SU-DHL-6 (cell line): ENCODE data around the gene PCDHB14.
"Not testable (repeated sequence)": the region's sequence is repeated elsewhere in the genome, so short reads cannot be mapped to it uniquely, and the experiment has no call there.

Experiments used
- H2AFZ ChIP-seq: fragments of 200-600 bp; sonication (generic); 2 replicates; pipeline ENCODE4 v1.6.1; 2014; ENCODE audit warnings: low read depth, mild to moderate bottlenecking, moderate library complexity, mixed read lengths, antibody characterized with exemption, low read length; ENCODE audit not compliant: severe bottlenecking
- H3F3A ChIP-seq: fragments of 200-600 bp; shearing (Covaris generic); 2 replicates; pipeline ENCODE4 v1.6.0; 2016; ENCODE audit warnings: antibody characterized with exemption, mild to moderate bottlenecking; ENCODE audit not compliant: insufficient read depth
- H3K27ac ChIP-seq: fragments of 200-600 bp; sonication (generic); 2 replicates; pipeline ENCODE4 v1.5.1; 2016; ENCODE audit warnings: low read depth, mild to moderate bottlenecking, low read length, moderate library complexity, mixed read lengths
- H3K27me3 ChIP-seq: fragments of 200-600 bp; sonication (generic), shearing (Covaris generic); 2 replicates; pipeline ENCODE4 v1.6.0; 2014; ENCODE audit warnings: mild to moderate bottlenecking, low read length
- H3K36me3 ChIP-seq: fragments of 200-600 bp; sonication (generic); 2 replicates; pipeline ENCODE4 v1.6.1; 2014; ENCODE audit warnings: mild to moderate bottlenecking, low read length, mixed read lengths
- H3K4me2 ChIP-seq: fragments of 300-600, 200-600 bp; shearing (Covaris generic), sonication (generic); 2 replicates; pipeline ENCODE4 v1.6.0; 2014; ENCODE audit warnings: low read length, low read depth, mild to moderate bottlenecking; ENCODE audit not compliant: poor library complexity, severe bottlenecking
- H3K4me3 ChIP-seq: fragments of 200-600 bp; sonication (generic); 2 replicates; pipeline ENCODE4 v1.5.1; 2014; ENCODE audit warnings: antibody characterized with exemption, low read length, mild to moderate bottlenecking, mixed read lengths; ENCODE audit not compliant: insufficient read depth, poor library complexity, severe bottlenecking
- H3K79me2 ChIP-seq: fragments of 200-600 bp; sonication (generic); 2 replicates; pipeline ENCODE4 v1.6.1; 2014; ENCODE audit warnings: mild to moderate bottlenecking, low read length, moderate library complexity; ENCODE audit not compliant: insufficient read depth
- H3K9ac ChIP-seq: fragments of 200-600 bp; sonication (generic); 2 replicates; pipeline ENCODE4 v1.7.0; 2014; ENCODE audit warnings: mild to moderate bottlenecking, low read length
- H3K9me2 ChIP-seq: fragments of 200-600 bp; sonication (generic); replicated peaks from 2 replicates; pipeline ENCODE4 v1.6.1; 2014; ENCODE audit warnings: low read length; ENCODE audit not compliant: insufficient read depth
- H3K9me3 ChIP-seq: fragments of 200-600 bp; sonication (generic); 2 replicates; pipeline ENCODE4 v1.6.1; 2014; ENCODE audit warnings: low read length, mixed read lengths; ENCODE audit not compliant: insufficient read depth
- H4K20me1 ChIP-seq: fragments of 200-600 bp; sonication (generic); 2 replicates; pipeline ENCODE4 v1.6.1; 2014; ENCODE audit warnings: low read depth, mild to moderate bottlenecking, antibody characterized with exemption, low read length, moderate library complexity, mixed read lengths

The PCDHB14 gene

GRCh38 chr5:141213656-141214339 is 9.3 kb upstream of the PCDHB14 start, which contains the start of gene PCDHB13:
Gene PCDHB13 (plus strand): TSS chr5:141213919. CDS start chr5:141214124, 205 bp downstream.
- not testable (repeated sequence) for H3K27me3 ChIP-seq, H3K79me2 ChIP-seq, H3F3A ChIP-seq, H3K4me2 ChIP-seq, H3K9me3 ChIP-seq, H2AFZ ChIP-seq, H3K27ac ChIP-seq, H3K36me3 ChIP-seq, H3K9me2 ChIP-seq, H3K4me3 ChIP-seq, H3K9ac ChIP-seq, H4K20me1 ChIP-seq

- H3F3A ChIP-seq, H3K9me3 ChIP-seq, H3K9me2 ChIP-seq, H3K4me2 ChIP-seq, H3K4me3 ChIP-seq, H3K27ac ChIP-seq, H3K27me3 ChIP-seq, H3K79me2 ChIP-seq, H4K20me1 ChIP-seq, H3K36me3 ChIP-seq, H3K9ac ChIP-seq, H2AFZ ChIP-seq: not testable (repeated sequence)
Observed at GRCh38 chr5:141214583-141214982, 8.6 kb upstream of the PCDHB14 start.

- H3K4me3 ChIP-seq, H3K9ac ChIP-seq, H3K9me2 ChIP-seq, H3K27me3 ChIP-seq, H4K20me1 ChIP-seq, H3K4me2 ChIP-seq, H3K79me2 ChIP-seq, H3K36me3 ChIP-seq, H3K9me3 ChIP-seq, H3K27ac ChIP-seq, H2AFZ ChIP-seq, H3F3A ChIP-seq: not testable (repeated sequence)
Observed at GRCh38 chr5:141215504-141215903, 7.6 kb upstream of the PCDHB14 start.

- not testable (repeated sequence) for H3K27me3 ChIP-seq, H3K9ac ChIP-seq, H3K9me3 ChIP-seq
Observed at GRCh38 chr5:141216035-141216434, 7.1 kb upstream of the PCDHB14 start.

GRCh38 chr5:141224844-141225243 is 1.7 kb downstream of the PCDHB14 start:
- H3K9me3 ChIP-seq, H3K36me3 ChIP-seq, H3K27me3 ChIP-seq, H4K20me1 ChIP-seq, H2AFZ ChIP-seq, H3K27ac ChIP-seq, H3F3A ChIP-seq, H3K4me2 ChIP-seq, H3K79me2 ChIP-seq, H3K4me3 ChIP-seq, H3K9ac ChIP-seq, H3K9me2 ChIP-seq: not testable (repeated sequence)

More at GRCh38 chr5:141216035-141216434, 7.1 kb upstream of the PCDHB14 start:
- H3K27ac ChIP-seq, H3K9me2 ChIP-seq, H3K4me3 ChIP-seq, H4K20me1 ChIP-seq, H3F3A ChIP-seq, H3K79me2 ChIP-seq, H2AFZ ChIP-seq, H3K36me3 ChIP-seq, H3K4me2 ChIP-seq: not testable (repeated sequence)

- not testable (repeated sequence) for H3K9me2 ChIP-seq, H3K9me3 ChIP-seq, H3K9ac ChIP-seq, H3K27ac ChIP-seq, H3K79me2 ChIP-seq, H3K36me3 ChIP-seq, H3K27me3 ChIP-seq, H3K4me3 ChIP-seq, H2AFZ ChIP-seq, H3F3A ChIP-seq, H4K20me1 ChIP-seq, H3K4me2 ChIP-seq
Observed at GRCh38 chr5:141225421-141225820, 2.3 kb downstream of the PCDHB14 start.
